Stomach (tissue), 4 donors: Measurements from ENCODE around the gene RNU6-9.

Experiments used
- EP300 ChIP-seq: sonication (generic); formaldehyde crosslinking; IDR thresholded peaks from one replicate; pipeline ENCODE4 v1.6.1; 2017; ENCODE audit warnings: antibody characterized with exemption
- POLR2A ChIP-seq, 4 donors: fragments of 450-650 bp; IDR thresholded peaks; one replicate each; pipeline ENCODE4 v1.6.1; 2016; ENCODE audit warnings: antibody characterized with exemption in 4 of 4, control low read depth in 2 of 4, mild to moderate bottlenecking in 1 of 4, moderate library complexity in 1 of 4
- POLR2AphosphoS5 ChIP-seq, 3 donors: sonication (generic); formaldehyde crosslinking; IDR thresholded peaks; one replicate each; pipeline ENCODE4 v1.6.1; 2016; ENCODE audit warnings: antibody characterized with exemption in 3 of 3
- TF ChIP-seq, protein P1 (sequence below), 7 experiments: fragments of 450-650 bp in 4 of 7; fragments of 200-600 bp in 3 of 7; sonication (generic) in 3 of 7; IDR thresholded peaks; one replicate each; pipeline ENCODE4 v1.5.1; 2016 to 2019; ENCODE audit warnings: antibody characterized with exemption in 7 of 7, control low read depth in 2 of 7, mild to moderate bottlenecking in 1 of 7

DNA sequence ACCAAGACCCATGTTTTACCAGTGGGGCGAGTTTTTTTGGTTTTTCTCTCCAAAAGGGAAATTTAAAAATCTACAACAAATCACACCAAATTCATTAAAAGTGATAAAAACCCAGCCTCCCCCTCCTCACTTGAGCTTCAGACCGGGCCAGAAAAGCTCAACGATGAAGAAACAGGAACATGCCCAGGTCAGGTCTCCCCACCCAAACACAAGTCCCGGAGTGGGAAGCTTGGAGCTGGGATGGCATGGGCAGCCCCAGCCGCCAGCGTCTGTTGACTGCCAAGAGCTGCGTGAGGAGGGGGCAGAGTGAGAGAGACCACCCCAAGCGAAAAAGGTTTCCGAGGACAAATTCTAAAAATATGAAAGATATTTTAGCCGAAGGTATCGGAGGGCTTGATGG, 3.7 kb downstream of the RNU6-9 start:
- TF ChIP-seq, protein P1, sequence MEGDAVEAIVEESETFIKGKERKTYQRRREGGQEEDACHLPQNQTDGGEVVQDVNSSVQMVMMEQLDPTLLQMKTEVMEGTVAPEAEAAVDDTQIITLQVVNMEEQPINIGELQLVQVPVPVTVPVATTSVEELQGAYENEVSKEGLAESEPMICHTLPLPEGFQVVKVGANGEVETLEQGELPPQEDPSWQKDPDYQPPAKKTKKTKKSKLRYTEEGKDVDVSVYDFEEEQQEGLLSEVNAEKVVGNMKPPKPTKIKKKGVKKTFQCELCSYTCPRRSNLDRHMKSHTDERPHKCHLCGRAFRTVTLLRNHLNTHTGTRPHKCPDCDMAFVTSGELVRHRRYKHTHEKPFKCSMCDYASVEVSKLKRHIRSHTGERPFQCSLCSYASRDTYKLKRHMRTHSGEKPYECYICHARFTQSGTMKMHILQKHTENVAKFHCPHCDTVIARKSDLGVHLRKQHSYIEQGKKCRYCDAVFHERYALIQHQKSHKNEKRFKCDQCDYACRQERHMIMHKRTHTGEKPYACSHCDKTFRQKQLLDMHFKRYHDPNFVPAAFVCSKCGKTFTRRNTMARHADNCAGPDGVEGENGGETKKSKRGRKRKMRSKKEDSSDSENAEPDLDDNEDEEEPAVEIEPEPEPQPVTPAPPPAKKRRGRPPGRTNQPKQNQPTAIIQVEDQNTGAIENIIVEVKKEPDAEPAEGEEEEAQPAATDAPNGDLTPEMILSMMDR (IDR thresholded peaks at IDR 0.05) = no peak
- no peak for TF ChIP-seq EP300
- TF ChIP-seq POLR2A (IDR thresholded peaks at IDR 0.05) = no peak
- TF ChIP-seq POLR2AphosphoS5 (IDR thresholded peaks at IDR 0.05) = no peak
